Activated CD8-positive, alpha-beta memory T cell treated with anti-CD3 and anti-CD28 coated beads, Interleukin-2, amount 50 U/mL, for 48 hours (primary cell): ENCODE results near the gene KPNA3.
"Not testable (repeated sequence)": the region's sequence is repeated elsewhere in the genome, so short reads cannot be mapped to it uniquely, and the experiment has no call there.

ENCODE experiments used
- DNase-seq: peaks from one replicate; pipeline ENCODE4 v3.0.0-alpha.2; 2020

KPNA3 gene

DNA sequence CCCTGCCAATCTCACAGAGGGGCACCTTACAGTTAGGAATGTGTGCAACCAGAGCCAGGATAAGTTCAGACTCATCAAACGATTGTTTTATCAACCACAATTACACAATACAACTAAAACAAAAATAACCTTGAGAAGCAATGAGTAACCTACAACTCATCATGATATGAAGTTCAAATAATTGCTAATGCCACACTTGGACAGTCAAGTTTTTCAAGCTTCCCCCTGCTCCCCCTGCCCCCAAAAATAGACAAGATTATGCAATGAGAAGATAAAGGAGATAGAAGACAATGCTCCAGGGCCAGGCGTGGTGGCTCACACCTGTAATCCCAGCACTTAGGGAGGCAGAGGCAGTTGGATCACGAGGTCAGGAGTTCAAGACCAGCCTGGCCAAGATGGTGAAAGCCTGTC lies 13.6 kb upstream of the KPNA3 start:
- DNase-seq, result no peak

DNA sequence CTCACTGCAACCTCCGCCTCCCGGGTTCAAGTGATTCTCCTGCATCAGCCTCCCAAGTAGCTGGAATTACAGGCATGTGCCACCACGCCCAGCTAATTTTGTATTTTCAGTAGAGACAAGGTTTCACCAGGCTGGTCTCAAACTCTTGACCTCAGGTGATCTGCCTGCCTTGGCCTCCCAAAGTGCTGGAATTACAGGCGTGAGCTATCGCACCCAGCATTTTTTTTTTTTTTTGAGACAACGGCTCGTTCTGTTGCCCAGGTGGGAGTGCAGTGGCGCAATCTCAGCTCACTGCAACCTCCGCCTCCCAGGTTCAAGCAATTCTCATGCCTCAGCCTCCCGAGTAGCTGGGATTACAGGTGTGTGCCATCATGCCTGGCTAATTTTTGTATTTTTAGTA lies 10.6 kb upstream of the KPNA3 start:
- DNase-seq, result not testable (repeated sequence)

DNA sequence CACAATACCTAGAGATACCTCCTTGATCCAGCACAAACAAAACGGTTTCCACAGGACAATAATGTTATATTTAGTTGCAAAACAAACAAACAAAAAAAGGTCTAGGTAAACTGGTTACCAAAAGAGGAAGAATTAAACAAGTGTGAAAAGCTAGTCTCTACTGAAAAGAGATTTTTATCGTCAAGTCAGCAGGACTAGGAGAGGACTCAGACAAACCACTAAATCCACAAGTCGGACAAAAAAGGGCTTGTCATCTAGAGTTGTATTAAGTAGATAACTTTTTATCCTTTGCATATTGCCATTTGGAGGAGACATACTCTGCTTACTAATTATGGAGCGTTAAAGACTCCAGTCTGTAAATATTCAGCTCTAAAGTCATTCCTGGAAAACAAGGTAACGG lies 9.9 kb upstream of the KPNA3 start:
- DNase-seq, result no peak

DNA sequence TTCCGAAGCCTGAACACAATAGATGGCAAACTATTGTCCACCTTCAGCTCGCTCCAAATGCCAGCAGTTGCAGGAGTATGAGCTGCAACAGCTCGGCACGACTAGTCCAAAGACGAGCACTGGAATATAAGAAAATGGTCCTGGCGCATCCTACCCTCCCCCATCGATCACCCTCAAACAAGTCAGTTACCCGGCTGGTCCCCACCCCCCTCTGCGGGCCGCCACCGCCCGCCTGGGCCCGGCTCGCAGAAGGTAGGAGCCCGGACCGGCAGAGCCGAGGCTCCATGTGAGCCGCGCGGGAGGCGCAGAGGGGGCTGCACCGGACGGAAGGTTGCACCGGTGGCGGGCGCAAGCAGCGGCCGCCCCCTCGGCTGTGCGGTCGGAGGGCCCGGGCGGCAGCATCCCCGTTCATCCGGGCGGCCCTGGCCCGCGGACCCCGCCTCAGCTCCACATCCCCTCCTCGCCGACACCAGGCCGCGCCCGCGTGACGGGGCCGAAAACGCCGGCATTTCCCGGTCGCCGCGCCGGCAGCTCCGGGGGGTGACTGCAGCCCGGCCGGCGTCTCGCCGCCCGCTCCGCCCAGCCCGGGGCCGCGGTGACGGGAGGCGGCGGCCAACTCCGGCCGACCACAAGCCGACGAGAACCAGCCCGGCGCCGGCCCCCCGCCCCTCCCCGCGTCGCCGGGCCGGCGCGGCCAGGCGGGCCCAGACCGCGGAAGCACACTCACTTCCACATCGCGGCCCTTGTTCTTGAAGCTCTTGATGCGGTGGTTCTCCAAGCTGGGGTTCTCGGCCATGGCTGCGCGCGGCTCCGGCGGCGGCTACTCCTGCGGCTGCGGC lies 552 bp downstream of the KPNA3 start:
- peak; percentile 79 for DNase-seq

DNA sequence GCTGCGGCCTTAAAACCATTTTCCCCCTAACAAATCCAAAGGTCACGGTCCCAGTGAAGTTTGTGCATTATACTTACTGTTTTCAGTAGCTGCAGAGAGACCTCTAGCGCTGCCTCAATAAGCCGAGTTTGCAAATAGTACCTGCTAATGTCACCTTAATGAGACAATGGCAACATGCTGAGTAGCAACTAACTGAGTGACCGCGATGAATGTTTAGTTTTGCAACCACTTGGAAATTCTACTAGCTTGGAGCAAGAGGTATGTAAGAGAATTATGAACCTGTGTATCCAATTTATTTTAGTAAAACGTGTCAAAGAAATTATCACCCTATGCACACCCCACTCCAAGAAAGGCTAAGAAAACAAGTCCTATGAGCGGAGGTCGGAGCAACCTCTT lies 1.2 kb downstream of the KPNA3 start:
- DNase-seq, result no peak

DNA sequence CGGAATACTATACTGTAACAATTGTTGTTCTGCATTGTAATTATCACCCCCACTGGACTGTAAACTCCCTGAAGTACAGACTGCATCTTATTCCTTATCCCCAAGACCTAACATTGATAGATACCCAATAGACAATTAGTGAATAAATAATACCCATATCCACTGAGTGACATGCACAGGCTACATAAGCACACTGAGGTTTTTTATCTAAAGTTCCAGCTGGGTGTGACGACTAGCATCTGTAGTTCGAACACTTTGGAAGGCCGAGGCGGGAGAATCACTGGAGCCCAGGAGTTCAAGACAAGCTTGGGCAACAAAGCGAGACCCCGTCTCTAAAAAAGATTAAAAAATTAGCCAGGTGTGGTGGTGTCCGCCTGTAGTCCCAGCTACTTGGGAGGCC lies 2.5 kb downstream of the KPNA3 start:
- no peak for DNase-seq

DNA sequence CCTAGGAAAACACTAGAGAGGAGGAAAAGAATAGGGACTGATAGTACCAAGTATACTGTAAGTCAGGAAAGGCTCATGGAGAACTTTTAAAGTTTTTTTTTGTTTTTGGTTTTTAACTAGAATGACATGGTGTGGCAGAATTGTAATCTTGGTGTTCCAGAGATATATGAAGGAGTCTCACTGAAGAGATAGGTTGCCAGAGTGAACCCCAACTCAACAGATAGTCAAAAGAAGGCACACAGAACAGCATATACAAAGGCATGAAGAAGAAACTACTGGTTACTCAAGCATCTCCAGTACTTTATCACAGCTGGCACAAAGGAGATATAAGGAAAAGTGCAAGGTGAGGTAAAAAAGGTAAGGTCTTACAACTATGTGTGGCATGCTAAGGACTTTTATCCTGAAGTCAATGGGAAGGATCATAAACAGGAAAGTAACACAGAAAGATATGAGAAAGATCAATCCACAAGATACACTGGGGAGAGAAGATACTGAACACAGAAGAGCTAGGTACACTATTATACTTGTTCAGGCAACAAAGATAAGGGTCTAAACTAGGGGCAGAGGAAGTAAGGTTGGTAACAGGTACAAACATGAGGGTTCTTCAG lies 6.0 kb downstream of the KPNA3 start:
- DNase-seq, result no peak

DNA sequence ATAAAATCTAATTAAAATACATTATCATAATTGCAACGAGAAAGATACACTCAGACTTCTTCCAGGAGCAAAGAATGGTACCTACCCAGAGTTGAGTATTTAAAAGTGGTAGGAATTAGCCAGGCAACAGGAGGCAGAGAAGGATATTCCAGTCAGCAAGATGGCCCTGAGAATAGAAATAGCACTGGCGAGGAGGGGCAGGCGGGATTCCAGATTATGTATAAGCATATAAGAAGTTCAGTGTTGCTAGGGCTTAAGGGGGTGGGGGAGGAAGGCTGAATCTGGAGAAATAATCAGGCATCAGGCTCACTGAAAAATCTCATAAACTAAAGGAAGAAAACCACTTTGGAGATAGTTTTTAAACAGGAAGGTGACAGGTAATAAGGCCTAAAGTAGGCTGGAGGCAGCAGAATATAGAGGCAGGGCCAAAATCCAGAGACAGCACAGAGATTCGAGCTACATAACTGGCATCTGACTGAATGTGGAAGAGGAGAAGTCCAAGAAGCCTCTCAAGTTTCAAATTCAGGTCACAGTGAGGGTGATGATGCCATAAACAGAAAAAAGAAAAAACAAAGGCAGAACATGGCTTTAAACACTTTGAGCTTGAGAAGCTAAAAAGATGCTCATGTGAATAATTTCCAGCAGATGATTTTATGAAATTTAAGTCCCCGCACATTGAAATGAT lies 7.5 kb downstream of the KPNA3 start:
- DNase-seq, result no peak

DNA sequence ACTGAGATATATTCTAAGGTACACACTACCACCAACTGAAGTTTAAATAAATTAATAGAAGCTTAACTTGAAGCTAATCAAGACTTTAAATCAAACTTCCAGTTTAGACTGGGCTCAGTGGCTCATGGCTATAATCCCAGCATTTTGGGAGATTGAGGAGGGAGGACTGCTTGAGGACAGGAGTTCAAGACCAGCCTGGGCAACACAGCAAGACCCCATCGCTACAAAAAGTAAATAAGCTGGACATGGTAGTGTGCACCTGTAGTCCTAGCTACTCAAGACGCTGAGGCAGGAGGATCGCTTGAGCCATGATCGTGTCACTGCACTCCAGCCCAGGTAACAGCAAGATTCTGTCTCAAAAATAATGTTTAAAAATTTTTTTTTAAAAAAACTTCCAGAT lies 8.6 kb downstream of the KPNA3 start:
- DNase-seq, result no peak

DNA sequence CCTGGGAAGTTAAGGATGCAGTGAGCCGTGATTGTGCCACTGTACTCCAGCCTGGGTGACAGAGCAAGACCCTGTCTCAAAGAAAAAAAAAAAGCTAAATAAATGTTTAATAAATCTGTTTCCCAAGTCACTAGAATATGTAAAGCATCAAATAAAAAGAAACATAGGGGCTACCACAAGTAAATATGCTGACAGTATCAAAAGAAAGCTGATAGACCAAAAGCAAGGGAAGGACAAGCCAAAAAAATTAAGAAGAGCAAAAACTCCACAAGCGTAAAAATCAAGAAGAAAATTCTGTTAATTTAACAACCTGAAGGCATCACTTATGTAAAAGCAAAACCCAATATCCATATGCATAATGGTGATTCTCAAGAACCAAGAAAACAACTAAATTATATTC lies 9.7 kb downstream of the KPNA3 start:
- no peak for DNase-seq

DNA sequence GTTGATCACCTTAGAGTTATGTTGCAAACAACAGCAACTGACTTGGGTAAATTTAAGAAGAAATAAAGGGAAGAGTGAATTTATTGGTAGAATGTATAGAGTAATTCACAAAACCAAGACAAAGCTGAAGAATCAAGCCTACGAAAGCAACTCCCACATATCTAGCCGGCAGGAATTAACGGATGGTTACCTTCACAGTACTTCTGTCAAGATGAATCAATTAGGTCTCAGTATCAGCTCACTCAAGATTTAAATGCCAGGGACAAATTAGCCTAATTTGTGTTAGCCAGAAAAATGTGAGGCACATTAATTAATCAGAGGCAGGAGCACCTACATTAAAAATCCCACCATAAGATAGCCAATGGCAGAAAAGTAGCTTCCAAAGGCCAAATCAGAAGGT lies 10.7 kb downstream of the KPNA3 start:
- no peak for DNase-seq

DNA sequence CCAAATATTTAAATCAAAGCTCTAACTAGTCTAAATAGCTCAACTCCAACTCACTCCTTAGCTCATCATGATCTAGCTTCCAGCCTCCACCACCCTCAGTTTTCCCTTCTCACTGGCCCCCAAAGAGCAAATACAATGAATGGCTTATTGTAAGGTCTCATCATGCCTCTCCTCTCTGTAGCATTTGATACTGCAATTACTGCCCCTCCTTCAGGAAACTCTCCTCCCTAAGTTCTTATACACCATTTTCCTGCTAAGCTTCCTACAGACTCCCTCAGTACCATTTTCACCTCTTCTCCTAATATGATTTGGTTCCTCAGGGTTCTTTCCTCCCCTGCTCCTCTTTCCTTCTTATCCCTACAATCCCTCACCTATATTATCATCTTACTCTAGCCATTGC lies 12.8 kb downstream of the KPNA3 start:
- no peak for DNase-seq

DNA sequence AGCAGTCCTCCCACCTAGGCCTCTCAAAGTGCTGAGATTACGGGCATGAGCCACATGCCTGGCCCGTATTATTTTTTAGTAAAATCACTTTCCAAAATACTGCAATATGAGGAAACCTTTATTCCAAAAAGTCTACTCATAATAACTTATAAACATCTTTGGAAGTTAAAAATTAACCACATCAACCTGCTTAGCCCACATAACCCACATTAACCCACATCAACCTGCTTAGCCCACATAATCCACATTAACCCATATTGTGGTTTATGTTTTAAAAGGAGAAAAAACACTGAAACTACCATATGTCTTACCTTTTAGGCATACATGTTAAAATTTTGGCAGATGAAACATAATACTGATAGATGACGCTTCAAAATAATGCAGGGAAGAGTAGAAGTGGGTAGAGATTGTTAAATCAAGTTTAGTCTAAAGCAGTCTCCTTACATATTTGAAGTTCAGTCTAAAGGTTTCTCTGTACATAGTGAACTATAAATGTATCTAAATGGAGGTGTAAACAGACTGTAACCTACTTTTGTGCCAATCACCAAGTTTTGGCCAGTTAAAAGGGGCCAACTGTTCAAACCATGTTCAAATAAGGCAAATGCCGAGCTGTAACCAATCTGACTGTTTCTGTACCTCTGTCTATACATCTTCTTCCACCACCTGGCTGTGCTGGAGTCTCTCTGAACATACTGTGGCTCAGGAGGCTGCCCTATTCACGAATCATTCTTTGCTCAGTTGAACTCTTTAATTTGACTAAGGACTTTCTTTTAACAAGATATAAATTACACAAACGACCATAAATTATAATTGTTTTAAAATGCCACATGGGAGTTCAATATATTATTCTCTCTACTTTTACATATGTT lies 14.5 kb downstream of the KPNA3 start:
- DNase-seq, result no peak

DNA sequence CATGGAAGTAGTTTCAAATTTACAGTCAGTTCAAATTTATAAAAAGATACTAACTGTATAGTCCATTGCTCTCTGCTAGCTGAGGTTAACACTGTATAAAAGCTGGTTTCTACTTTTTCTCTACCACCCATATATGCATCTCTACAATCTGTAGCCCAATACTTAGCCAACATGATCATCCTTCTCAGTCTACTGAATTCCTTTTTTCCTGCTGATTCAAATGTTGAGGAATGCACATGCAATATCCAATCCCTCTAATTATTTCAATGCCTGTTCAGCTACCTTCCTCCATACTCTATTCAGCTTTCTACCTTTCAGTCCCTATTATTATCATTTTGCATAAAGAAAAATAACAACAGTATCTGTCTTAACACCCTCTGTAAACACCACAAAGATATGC lies 15.6 kb downstream of the KPNA3 start:
- no peak for DNase-seq

DNA sequence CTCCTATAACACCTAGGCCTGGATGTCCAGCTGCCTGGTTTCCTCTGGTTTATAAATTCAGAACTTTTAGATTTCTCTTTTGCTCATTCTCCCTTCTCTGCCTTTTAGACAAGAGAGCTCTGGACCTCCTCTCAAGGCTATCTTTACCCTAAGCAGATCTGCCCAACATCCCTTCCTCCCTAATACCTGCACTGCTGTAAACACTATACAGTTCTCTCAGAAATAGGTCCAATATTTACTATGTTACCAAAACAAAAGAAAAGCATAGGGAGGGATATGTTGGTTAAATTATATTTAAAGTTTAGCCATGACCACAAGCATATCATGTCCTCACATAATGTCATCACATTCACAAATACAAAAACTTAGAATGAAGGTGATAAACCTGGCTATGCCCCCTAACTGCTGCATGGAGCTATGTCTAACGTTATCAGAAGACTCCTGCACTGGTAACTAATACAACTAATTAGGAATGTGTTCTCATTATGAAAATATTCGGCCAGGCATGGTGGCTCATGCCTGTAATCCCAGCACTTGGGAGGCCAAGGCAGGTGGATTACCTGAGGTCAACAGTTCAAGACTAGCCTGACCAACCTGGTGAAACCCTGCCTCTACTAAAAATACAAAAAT lies 18.0 kb downstream of the KPNA3 start:
- DNase-seq, result no peak

DNA sequence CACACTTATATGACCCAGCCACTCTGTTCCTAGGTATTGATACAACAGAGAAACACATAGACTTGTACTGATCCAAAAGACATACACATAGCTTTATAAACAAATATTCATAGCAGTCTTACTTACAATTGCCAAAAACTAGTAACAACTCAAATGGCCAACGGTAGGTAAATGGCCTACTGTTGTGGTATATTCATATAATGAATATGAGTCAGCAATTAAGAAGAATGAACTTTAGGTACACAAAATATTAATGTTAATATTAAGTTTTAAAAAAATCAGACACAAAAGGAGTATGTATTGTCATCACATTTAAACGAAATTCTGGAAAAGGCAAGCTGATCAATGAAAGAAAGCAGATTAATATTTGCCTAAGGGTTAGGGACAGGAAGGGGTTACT lies 19.7 kb downstream of the KPNA3 start:
- no peak for DNase-seq

DNA sequence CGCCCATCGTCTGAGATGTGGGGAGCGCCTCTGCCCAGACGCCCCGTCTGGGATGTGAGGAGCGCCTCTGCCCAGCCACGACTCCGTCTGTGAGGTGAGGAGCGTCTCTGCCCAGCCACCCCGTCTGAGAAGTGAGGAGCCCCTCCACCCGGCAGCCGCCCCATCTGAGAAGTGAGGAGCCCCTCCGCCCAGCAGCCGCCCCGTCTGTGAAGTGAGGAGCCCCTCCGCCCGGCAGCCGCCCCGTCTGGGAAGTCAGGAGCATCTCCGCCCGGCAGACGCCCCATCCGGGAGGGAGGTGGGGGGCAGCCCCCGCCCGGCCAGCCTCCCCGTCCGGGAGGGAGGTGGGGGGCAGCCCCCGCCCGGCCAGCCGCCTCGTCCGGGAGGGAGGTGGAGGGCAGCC lies 30.7 kb downstream of the KPNA3 start:
- DNase-seq, result not testable (repeated sequence)

DNA sequence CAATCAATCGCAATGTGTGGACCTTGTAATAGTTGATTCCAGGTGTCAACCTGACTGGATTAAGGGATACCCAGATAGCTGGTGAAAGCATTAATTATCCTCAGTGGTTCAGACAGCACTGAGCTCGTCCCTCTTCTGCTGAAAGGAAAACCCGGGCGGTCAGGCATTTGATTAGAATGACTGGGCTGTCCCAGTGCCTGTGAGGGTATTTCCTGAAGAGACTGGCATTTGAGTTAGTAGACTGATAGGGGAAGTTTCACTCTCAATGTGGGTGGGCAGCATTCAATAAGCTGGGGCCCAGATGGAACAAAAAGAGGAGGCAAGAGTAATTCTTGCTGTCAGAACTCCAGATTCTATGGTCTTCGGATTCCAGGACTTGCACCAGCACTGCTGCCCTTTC lies 31.9 kb downstream of the KPNA3 start:
- DNase-seq, result no peak

DNA sequence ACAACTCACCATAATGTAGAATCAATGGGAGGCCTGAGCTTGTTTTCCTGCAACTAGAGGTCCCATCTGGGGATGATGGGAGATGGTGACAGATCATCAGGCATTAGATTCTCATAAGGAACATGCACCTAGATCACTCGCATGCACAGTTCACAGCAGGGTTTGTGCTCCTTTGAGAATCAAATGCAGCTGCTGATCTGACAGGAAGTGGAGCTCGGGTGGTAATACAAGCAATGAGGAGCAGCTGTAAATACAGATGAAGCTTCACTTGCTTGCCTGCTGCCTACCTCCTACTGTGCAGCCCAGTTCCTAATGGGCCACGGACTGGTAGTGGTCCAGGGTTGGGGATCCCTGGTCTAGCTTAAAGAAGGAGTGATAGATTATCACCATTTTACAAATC lies 33.0 kb downstream of the KPNA3 start:
- DNase-seq, result no peak

DNA sequence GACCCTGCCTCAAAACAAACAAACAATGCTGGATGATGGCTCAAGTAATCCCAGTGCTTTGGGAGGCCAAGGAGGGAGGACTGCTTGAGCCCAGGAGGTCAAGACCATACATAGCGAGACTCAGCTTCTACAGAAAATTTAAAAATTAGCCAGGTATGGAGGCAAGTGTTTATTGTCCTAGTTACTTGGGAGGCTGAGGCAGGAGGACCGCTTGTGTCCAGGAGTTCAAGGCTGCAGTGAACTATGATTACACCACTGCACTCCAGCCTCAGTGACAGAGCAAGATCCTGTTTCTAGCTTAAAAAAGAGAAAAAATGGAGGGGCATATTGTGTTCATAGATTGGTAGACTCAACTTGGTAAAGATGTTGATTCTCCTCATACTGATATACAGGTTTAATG lies 36.2 kb downstream of the KPNA3 start:
- no peak for DNase-seq

DNA sequence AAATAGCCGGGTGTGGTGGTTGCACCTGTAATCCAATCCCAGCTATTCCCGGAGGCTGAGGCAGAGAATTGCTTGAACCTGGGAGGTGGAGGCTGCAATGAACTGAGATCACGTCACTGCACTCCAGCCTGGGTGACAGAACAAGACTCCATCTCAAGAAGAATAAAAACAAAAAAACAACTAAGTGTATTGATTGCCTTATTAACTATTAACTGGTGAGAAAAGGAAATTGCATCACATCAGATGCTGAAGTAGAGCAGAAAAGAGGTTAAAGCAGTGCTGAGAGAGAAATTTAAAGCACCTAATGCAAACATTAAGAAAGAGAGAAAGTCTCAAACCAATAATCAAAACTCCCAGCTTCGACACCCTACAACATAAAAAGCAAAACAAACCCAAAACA lies 38.3 kb downstream of the KPNA3 start:
- no peak for DNase-seq

DNA sequence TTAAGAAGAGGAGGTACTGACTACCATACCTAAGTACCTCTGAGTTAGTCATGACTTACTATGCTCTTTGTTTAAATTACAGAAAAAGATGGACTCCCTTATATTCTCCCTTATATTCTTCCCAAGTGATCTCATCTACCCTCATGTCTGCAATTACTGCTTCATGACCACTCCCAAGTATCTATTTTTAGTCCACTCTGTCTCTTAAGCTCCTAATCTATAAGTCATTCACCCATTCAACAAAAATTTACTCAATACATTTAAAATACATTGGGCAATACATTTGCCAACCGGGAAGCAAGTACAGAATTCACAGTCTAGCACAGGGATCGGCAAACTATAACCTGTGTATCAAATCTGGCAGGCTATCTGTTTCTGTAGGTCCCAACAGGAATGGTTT lies 42.6 kb downstream of the KPNA3 start:
- no peak for DNase-seq

DNA sequence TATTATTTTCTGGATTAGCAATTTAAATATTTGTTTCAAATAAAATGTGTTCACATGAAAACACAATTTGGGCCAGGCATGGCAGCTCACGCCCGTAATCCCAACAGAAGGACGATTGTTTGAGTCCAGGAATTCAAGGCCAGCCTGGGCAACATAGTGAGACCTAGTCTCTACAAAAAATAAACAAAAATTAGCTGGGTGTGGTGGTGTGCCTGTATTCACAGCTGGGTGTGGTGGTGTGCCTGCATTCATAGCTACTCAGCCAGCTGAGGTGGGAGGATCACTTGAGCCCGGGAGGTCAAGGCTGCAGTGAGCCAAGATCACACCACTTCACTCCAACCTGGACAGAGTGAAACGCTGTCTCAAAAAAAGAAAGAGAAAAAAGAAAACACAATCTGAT lies 46.4 kb downstream of the KPNA3 start:
- no peak for DNase-seq
